NB4 (cell line): ENCODE measurements around the gene SBSN.

Source experiments
- TF ChIP-seq, protein P1 (sequence below): IDR thresholded peaks from one replicate; pipeline ENCODE4 v1.5.1; 2012; ENCODE audit warnings: low read depth, low read length
- TF ChIP-seq, protein P2 (sequence below): IDR thresholded peaks from 2 replicates; pipeline ENCODE4 v1.6.1; 2011; ENCODE audit warnings: low read depth, low read length

DNA sequence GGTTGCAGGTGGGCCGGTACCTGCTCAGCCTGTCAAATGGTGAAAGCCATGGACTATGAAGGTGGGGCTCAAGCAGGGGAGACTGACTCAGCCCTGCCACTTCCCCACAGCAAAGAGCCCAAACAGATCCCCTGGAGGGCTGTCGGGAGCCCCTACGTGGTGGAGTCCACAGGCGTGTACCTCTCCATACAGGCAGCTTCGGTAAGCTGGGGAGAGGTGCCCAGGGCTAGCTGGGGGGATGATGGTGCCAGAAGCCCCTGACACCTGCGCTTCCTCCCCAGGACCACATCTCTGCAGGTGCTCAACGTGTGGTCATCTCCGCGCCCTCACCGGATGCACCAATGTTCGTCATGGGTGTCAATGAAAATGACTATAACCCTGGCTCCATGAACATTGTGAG, 14.1 kb upstream of the SBSN start:
- TF ChIP-seq, protein P1, sequence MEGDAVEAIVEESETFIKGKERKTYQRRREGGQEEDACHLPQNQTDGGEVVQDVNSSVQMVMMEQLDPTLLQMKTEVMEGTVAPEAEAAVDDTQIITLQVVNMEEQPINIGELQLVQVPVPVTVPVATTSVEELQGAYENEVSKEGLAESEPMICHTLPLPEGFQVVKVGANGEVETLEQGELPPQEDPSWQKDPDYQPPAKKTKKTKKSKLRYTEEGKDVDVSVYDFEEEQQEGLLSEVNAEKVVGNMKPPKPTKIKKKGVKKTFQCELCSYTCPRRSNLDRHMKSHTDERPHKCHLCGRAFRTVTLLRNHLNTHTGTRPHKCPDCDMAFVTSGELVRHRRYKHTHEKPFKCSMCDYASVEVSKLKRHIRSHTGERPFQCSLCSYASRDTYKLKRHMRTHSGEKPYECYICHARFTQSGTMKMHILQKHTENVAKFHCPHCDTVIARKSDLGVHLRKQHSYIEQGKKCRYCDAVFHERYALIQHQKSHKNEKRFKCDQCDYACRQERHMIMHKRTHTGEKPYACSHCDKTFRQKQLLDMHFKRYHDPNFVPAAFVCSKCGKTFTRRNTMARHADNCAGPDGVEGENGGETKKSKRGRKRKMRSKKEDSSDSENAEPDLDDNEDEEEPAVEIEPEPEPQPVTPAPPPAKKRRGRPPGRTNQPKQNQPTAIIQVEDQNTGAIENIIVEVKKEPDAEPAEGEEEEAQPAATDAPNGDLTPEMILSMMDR: no peak
- TF ChIP-seq, protein P2, sequence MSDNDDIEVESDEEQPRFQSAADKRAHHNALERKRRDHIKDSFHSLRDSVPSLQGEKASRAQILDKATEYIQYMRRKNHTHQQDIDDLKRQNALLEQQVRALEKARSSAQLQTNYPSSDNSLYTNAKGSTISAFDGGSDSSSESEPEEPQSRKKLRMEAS: no peak
